HepG2 (cell line): Measurements from ENCODE around the gene PIGR.

Experiments
- CSRNP2 ChIP-seq: sonication (generic); formaldehyde crosslinking; conservative IDR thresholded peaks from 2 replicates; pipeline ENCODE4 v1.8.0; 2022; ENCODE audit warnings: low read depth, missing genetic modification reagents
- REST ChIP-seq, 2 experiments: IDR thresholded peaks; 2 replicates each; pipeline ENCODE4 v1.6.1; 2011 to 2012; ENCODE audit warnings: low read length in 2 of 2, borderline replicate concordance in 1 of 2, low read depth in 1 of 2, mild to moderate bottlenecking in 1 of 2, moderate library complexity in 1 of 2
- TAF1 ChIP-seq: sonication (generic); formaldehyde crosslinking; IDR thresholded peaks from 2 replicates; pipeline ENCODE4 v1.4.0; 2020; ENCODE audit warnings: missing genetic modification reagents
- ZBTB40 ChIP-seq, 2 experiments: fragments of 450-650 bp in 1 of 2; sonication (generic) in 1 of 2; formaldehyde crosslinking in 1 of 2; IDR thresholded peaks; 2 replicates each; pipeline versions ENCODE4 v1.6.1 to v1.8.0; 2016 to 2022; ENCODE audit warnings: antibody characterized with exemption in 1 of 2, mild to moderate bottlenecking in 1 of 2, missing genetic modification reagents in 1 of 2

GRCh38 chr1:206902702-206903101, 43.6 kb downstream of the PIGR start:
- no peak for TF ChIP-seq ZBTB40 (IDR thresholded peaks at IDR 0.05)
- TF ChIP-seq ZBTB40 (CRISPR knock-in tag; IDR thresholded peaks at IDR 0.05): no peak
- no peak for TF ChIP-seq CSRNP2 (CRISPR knock-in tag)
- TF ChIP-seq REST (IDR thresholded peaks at IDR 0.05; ENCODE audit: borderline replicate concordance in 1 of 2, low read depth in 1 of 2, low read length in 2 of 2): no peak
- TF ChIP-seq TAF1 (CRISPR knock-in tag): no peak
